A549 (cell line): ENCODE results near the gene AEBP1. TPM values are rescaled to one million over a fixed set of nuclear protein-coding genes. Genes with fewer than 3 reads are reported as not detected.

ENCODE experiments used
- ATAC-seq, 2 experiments: fragments of 200-7000 bp in 1 of 2; fragments of >200 bp in 1 of 2; cut with Nextera tagmentation in 1 of 2; cut with Tn5 transposase in 1 of 2; 3 replicates each; pipeline versions ENCODE4 v1.8.0 to v1.9.1; 2018 to 2020; ENCODE audit warnings: mild to moderate bottlenecking in 1 of 2, moderate library complexity in 1 of 2
- CTCF ChIA-PET: fragments of 300-600 bp; sonication (Branson Sonifier 250); formaldehyde crosslinking; extraction: SDS; loops from one replicate; lab custom pipeline; 2021; ENCODE audit warnings: antibody characterized with exemption, inconsistent platforms; lab: Yijun Ruan, JAX
- POLR2A ChIA-PET: fragments of 350-600 bp; formaldehyde crosslinking; extraction: SDS; loops from one replicate; lab custom pipeline; 2021; ENCODE audit warnings: antibody characterized with exemption, inconsistent platforms; lab: Yijun Ruan, JAX
- DNase-seq, 2 experiments: peaks; one replicate each; pipeline versions ENCODE4 v3.0.0 to v3.0.0-alpha.2; 2011 to 2016; ENCODE audit warnings: low read depth in 1 of 2, low spot score in 1 of 2
- FAIRE-seq: peaks from 2 replicates; lab custom pipeline; 2011; peaks lifted over from hg19 to GRCh38; lab: Jason Lieb, UNC
- H3K27ac ChIP-seq, 2 experiments: fragments of >200 bp; sonication (Bioruptor Twin); formaldehyde crosslinking; 3 replicates each; pipeline ENCODE4 v1.5.1; 2016 to 2017
- H3K4me1 ChIP-seq: fragments of >200 bp; sonication (Bioruptor Twin); formaldehyde crosslinking; 3 replicates; pipeline ENCODE4 v1.6.1; 2016
- H3K4me2 ChIP-seq: fragments of >200 bp; sonication (Bioruptor Twin); formaldehyde crosslinking; 3 replicates; pipeline ENCODE4 v1.6.1; 2016
- H3K4me3 ChIP-seq: fragments of >200 bp; sonication (Bioruptor Twin); formaldehyde crosslinking; 3 replicates; pipeline ENCODE4 v1.5.1; 2016
- H3K9me3 ChIP-seq: fragments of >200 bp; sonication (Bioruptor Twin); formaldehyde crosslinking; 3 replicates; pipeline ENCODE4 v1.6.1; 2016
- BHLHE40 ChIP-seq: IDR thresholded peaks from 2 replicates; pipeline ENCODE4 v1.6.1; 2012; ENCODE audit warnings: low read depth, low read length, inconsistent platforms
- CBX8 ChIP-seq: fragments of 200-600 bp; sonication (generic); IDR thresholded peaks from 2 replicates; pipeline ENCODE4 v1.6.1; 2016
- CHD2 ChIP-seq: fragments of 150-350 bp; IDR thresholded peaks from 2 replicates; pipeline ENCODE4 v1.6.1; 2014; ENCODE audit warnings: low read length; ENCODE audit not compliant: partially characterized antibody
- CHD4 ChIP-seq: fragments of 200-600 bp; sonication (generic); IDR thresholded peaks from 2 replicates; pipeline ENCODE4 v1.6.1; 2016; ENCODE audit warnings: antibody characterized with exemption, mild to moderate bottlenecking, borderline replicate concordance
- EHF ChIP-seq: fragments of 250-450 bp; sonication (Bioruptor Pico); IDR thresholded peaks from 2 replicates; pipeline ENCODE4 v1.5.0; 2020; ENCODE audit warnings: mild to moderate bottlenecking
- EHMT2 ChIP-seq: fragments of 200-600 bp; sonication (generic); IDR thresholded peaks from 2 replicates; pipeline ENCODE4 v1.6.1; 2016; ENCODE audit warnings: antibody characterized with exemption, low read depth, mild to moderate bottlenecking, moderate library complexity
- ESRRA ChIP-seq: fragments of 150-350 bp; IDR thresholded peaks from 2 replicates; pipeline ENCODE4 v1.6.1; 2014; ENCODE audit warnings: mild to moderate bottlenecking, low read length, borderline replicate concordance
- FOSB ChIP-seq: fragments of 250-450 bp; sonication (Bioruptor Pico); IDR thresholded peaks from 2 replicates; pipeline ENCODE4 v1.5.0; 2020; ENCODE audit warnings: mild to moderate bottlenecking, moderate library complexity
- HOXB13 ChIP-seq: fragments of 250-450 bp; sonication (Bioruptor Pico); IDR thresholded peaks from 2 replicates; pipeline ENCODE4 v1.5.0; 2020; ENCODE audit warnings: low read depth, mild to moderate bottlenecking, moderate library complexity
- HOXB5 ChIP-seq: fragments of 250-450 bp; sonication (Bioruptor Pico); IDR thresholded peaks from 2 replicates; pipeline ENCODE4 v1.5.0; 2020; ENCODE audit warnings: mild to moderate bottlenecking, moderate library complexity
- KDM1A ChIP-seq: fragments of 200-600 bp; sonication (generic); IDR thresholded peaks from 2 replicates; pipeline ENCODE4 v1.6.1; 2016; ENCODE audit warnings: low read depth, mild to moderate bottlenecking
- MYC ChIP-seq: IDR thresholded peaks from 2 replicates; pipeline ENCODE4 v1.6.1; 2012; ENCODE audit warnings: mild to moderate bottlenecking, inconsistent platforms, low read length, improper control_type of control experiment, borderline replicate concordance
- NFE2L2 ChIP-seq: fragments of 150-350 bp; conservative IDR thresholded peaks from 2 replicates; pipeline ENCODE4 v1.6.1; 2014; ENCODE audit warnings: low read length
- PHF8 ChIP-seq: fragments of 200-600 bp; sonication (generic); IDR thresholded peaks from 2 replicates; pipeline ENCODE4 v1.6.1; 2016; ENCODE audit warnings: low read depth, mild to moderate bottlenecking, antibody characterized with exemption, moderate library complexity, borderline replicate concordance
- POLR2A ChIP-seq: IDR thresholded peaks from 2 replicates; pipeline ENCODE4 v1.6.1; 2012; ENCODE audit warnings: mild to moderate bottlenecking, low read length
- RAD21 ChIP-seq, 2 experiments: fragments of >200 bp in 1 of 2; sonication (Bioruptor Twin) in 1 of 2; formaldehyde crosslinking in 1 of 2; IDR thresholded peaks in 1 of 2; conservative IDR thresholded peaks in 1 of 2; 2 replicates in 1 of 2; 3 replicates in 1 of 2; pipeline ENCODE4 v1.6.1; 2012 to 2018; ENCODE audit warnings: inconsistent platforms in 1 of 2
- RARB ChIP-seq: fragments of 250-450 bp; sonication (Bioruptor Pico); IDR thresholded peaks from 2 replicates; pipeline ENCODE4 v1.8.0; 2021; ENCODE audit warnings: mild to moderate bottlenecking, moderate library complexity
- RCOR1 ChIP-seq: fragments of 150-350 bp; IDR thresholded peaks from 2 replicates; pipeline ENCODE4 v1.6.1; 2014; ENCODE audit warnings: antibody characterized with exemption, low read length, low read depth
- RFX5 ChIP-seq: fragments of 450-650 bp; IDR thresholded peaks from 2 replicates; pipeline ENCODE4 v1.7.1; 2014; ENCODE audit warnings: antibody characterized with exemption, mild to moderate bottlenecking, moderate library complexity
- SREBF2 ChIP-seq: fragments of 450-650 bp; IDR thresholded peaks from 2 replicates; pipeline ENCODE4 v1.6.1; 2014; ENCODE audit warnings: mild to moderate bottlenecking, moderate library complexity
- ZNF302 ChIP-seq: fragments of 250-450 bp; sonication (Bioruptor Pico); IDR thresholded peaks from 2 replicates; pipeline ENCODE4 v1.9.0; 2021; ENCODE audit warnings: inconsistent platforms, mild to moderate bottlenecking, moderate library complexity
- ZSCAN20 ChIP-seq: fragments of 250-450 bp; sonication (Bioruptor Pico); IDR thresholded peaks from 2 replicates; pipeline ENCODE4 v1.8.0; 2022; ENCODE audit warnings: mild to moderate bottlenecking, moderate library complexity
- WGBS: methylation state at CpG from one replicate; pipeline ENCODE4 v1.1.6; 2017; ENCODE audit errors: missing lambda C conversion rate; 5-methylcytosine and 5-hydroxymethylcytosine counted together
- polyA plus RNA-seq, 4 experiments: library from polyadenylated mRNA; depleted of rRNA in 3 of 4; stranded (reverse); fragments of >200 nt; fragmentation: RNase III in 1 of 4; extraction: RNeasy Plus Mini Kit Qiagen cat#74134 plus additional on column Dnase treatment in 1 of 4; gene quantifications; 2 replicates in 3 of 4; 3 replicates in 1 of 4; pipeline ENCODE4 v1.2.3, GENCODE V29; 2011 to 2017
- TF ChIP-seq, protein P1 (sequence below): fragments of >200 bp; sonication (Bioruptor Twin); formaldehyde crosslinking; IDR thresholded peaks from 3 replicates; pipeline ENCODE4 v1.6.1; 2016
- TF ChIP-seq, protein P2 (sequence below): IDR thresholded peaks from 2 replicates; pipeline ENCODE4 v1.6.1; 2012; ENCODE audit warnings: low read depth, borderline replicate concordance
- TF ChIP-seq, protein P3 (sequence below): fragments of 450-650 bp; IDR thresholded peaks from 2 replicates; pipeline ENCODE4 v1.6.1; 2014; ENCODE audit warnings: antibody characterized with exemption
- TF ChIP-seq, protein P4 (sequence below): fragments of 250-450 bp; sonication (Bioruptor Pico); IDR thresholded peaks from 2 replicates; pipeline ENCODE4 v1.5.0; 2021; ENCODE audit warnings: mild to moderate bottlenecking, moderate library complexity, borderline replicate concordance

AEBP1 gene
- polyA plus RNA-seq, 2 of the 4 experiments (the other 2 are of a cell fraction) = not detected

DNA sequence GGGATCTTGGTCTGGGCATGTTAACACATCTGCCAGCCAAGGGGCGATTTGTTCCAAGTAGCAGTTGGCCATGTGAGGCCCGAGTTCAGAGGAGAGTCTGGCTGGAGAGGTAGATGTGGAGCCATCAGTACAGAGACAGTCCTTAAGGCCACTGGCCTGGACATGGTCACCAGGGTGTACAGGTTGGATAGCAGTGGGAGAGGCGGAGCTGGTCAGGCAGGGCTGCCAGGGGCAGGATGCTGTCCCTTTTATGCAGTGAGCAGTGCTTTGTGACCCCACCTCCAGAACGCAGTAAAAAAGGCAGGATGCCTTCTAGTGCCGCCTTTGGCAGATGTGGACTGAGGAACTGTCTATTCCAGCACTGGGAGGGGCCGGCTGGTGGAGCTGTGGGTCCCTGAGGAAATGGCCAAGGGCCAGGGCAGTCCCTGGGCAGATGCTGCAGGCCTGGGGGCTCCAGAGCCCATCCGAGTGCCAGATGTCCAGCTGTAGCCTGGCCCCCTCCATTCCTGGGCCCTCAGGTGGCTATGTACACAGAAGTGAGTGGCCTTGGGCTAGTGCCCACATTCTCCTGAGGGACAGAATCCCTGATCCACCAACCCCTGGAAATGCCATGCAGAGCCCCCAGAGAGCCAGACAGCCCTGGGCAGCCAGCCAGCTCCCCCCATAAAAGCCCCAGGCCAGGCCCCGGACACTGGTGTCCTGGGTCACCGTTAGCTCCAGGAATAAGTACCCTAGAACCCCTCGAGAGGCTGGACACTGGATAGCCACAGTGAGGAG is 54.1 kb downstream of the AEBP1 start (continued):
- TF ChIP-seq CBX8 = no peak
- TF ChIP-seq HOXB13 (CRISPR knock-in tag) = no peak
- no peak for TF ChIP-seq MYC

DNA sequence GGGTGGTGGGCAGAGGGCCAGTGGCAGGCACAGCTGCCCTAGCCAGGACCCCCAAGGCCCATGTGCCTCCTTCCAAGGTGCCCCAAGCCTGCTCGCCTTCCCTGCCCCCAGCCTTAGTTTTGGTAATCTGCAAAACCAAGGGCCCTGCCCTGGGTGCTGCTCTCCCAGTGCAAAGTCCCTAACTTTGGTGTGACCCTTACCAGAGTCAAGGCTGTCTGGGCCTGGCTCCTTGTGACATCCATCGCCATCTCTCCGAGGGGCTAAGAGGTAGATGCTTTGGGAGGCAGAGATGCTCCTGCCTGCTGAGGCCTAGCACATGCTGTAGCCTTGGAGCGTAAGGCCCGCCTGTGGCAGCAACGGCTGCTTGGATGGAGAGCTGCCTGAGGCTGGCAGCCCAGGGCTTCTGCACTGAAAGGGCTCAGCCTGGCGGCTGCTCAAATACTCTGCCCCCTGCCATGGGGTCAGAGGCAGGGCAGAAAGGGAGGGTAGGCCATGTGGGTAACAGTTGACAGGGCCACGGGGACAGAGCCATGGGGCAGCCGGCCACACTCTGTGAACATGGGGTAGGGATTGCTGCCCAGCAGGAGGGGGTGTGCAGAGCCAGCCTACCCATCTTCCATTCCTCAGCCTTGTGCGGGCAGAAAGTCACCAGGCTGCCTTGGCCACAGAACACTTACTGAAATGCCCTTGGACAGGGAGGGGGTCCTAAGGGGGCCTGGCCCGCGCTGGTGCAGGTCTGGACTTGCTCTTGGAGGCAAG is 54.9 kb downstream of the AEBP1 start:
- Histone ChIP-seq H3K4me3 (no peak overlapping the region), H3K9me3 (no peaks in the 10 kb centered on the region), H3K4me2 (no peak overlapping the region), H3K27ac (no peak overlapping the region), H3K4me1 (no peaks in the 10 kb centered on the region)
- 78% methylated on average over 10 of the region's 12 CpGs for WGBS
- no peak for ATAC-seq
- CTCF ChIA-PET = interaction anchor here (0.7 kb wide), 1 partner anchor 12 kb away, joined by 3 read pairs; no protein-coding TSS in a partner anchor
- POLR2A ChIA-PET = no interaction called here
- FAIRE-seq = no peak
- TF ChIP-seq SREBF2 (no peak), NFE2L2 (no peak), HOXB13 (CRISPR knock-in tag) (no peak), HOXB5 (CRISPR knock-in tag) (no peak), ZNF302 (no peak), RFX5 (no peak), ZSCAN20 (CRISPR knock-in tag) (no peak), BHLHE40 (no peak)
- DNase-seq = no peak

DNA sequence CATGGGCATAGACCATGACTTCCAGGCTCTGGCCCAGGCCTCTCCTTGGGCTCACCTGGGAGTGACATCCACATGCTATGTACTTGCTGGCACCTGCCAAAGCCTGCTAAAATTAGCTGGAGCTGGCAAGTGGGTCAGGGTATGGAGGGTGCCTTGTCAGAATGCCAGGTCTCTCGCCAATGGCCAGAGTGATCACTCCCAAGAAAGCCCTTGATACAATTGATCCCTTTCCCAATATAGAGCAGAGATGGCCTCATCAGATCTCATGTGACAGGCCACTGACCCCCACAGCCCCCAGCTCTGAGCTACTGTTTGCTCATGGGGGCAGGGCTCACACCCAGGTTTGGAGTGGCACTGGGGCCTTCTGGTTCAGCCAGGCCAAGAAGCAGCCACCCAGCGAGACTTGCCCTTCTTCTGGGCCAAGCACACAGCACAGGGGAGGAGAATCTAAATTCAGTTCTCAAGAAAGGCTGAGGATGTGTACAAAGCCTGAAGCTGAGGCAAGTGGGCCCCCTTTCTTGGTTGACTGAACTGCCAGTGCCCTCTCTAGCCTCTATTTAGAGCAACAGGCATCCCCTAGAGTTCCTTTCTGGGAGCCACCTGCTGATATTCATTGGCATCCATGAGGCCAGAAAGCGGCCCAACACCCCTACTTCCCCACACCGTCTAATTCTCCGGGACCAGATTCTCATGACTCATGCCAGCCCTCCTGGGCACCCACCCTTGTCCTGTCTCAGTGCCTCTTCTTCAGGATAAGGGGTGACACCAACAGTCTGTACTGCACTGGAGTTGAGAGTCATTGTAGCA is 55.9 kb downstream of the AEBP1 start:
- TF ChIP-seq ESRRA (no peak), KDM1A (no peak), HOXB13 (CRISPR knock-in tag) (no peak), RARB (CRISPR knock-in tag) (no peak), CHD2 (no peak), FOSB (no peak)
- TF ChIP-seq, protein P1, sequence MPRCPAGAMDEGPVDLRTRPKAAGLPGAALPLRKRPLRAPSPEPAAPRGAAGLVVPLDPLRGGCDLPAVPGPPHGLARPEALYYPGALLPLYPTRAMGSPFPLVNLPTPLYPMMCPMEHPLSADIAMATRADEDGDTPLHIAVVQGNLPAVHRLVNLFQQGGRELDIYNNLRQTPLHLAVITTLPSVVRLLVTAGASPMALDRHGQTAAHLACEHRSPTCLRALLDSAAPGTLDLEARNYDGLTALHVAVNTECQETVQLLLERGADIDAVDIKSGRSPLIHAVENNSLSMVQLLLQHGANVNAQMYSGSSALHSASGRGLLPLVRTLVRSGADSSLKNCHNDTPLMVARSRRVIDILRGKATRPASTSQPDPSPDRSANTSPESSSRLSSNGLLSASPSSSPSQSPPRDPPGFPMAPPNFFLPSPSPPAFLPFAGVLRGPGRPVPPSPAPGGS = no peak
- TF ChIP-seq, all 56 proteins: peak for 0
- CTCF ChIA-PET = no interaction called here
- POLR2A ChIA-PET = no interaction called here
- H3K4me3 ChIP-seq = no peak overlapping the region
- no peak for ATAC-seq
- no peak overlapping the region for H3K27ac ChIP-seq
- no peaks in the 10 kb centered on the region for H3K9me3 ChIP-seq
- no peak for DNase-seq
- FAIRE-seq = no peak
- H3K4me1 ChIP-seq = no peaks in the 10 kb centered on the region
- H3K4me2 ChIP-seq = no peak overlapping the region
- whole genome bisulfite sequencing = 65% methylated on average over 5 of the region's 5 CpGs

DNA sequence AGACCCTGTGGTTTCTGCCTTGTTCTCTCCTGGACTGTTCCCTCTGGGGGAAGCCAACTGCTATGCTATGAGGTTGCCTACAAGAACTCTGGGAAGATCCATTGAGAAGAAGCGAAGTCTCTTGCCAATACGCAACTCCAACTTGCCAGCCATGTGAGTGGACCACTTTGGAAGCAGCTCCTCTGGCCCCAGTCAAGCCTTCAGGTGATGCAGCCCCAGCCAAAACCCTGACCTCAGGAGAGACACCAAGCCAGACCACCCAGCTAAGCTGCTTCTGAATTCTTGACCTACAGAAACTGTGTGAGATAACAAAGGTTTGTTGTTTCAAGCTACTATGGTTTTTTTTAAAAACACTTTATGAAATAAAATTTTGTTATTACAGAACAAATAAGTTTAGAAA is 57.2 kb downstream of the AEBP1 start:
- CTCF ChIA-PET = no interaction called here
- FAIRE-seq (no peak), ATAC-seq (no peak), DNase-seq (no peak)
- TF ChIP-seq EHF (CRISPR knock-in tag) (no peak), PHF8 (no peak), RAD21 (conservative IDR thresholded peaks at IDR 0.05 in 1 of 2, IDR thresholded peaks at IDR 0.05 in 1 of 2) (no peak), EHMT2 (no peak), CHD4 (no peak), RCOR1 (no peak), POLR2A (no peak)
- TF ChIP-seq, protein P2, sequence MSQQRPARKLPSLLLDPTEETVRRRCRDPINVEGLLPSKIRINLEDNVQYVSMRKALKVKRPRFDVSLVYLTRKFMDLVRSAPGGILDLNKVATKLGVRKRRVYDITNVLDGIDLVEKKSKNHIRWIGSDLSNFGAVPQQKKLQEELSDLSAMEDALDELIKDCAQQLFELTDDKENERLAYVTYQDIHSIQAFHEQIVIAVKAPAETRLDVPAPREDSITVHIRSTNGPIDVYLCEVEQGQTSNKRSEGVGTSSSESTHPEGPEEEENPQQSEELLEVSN = no peak
- TF ChIP-seq, protein P3, sequence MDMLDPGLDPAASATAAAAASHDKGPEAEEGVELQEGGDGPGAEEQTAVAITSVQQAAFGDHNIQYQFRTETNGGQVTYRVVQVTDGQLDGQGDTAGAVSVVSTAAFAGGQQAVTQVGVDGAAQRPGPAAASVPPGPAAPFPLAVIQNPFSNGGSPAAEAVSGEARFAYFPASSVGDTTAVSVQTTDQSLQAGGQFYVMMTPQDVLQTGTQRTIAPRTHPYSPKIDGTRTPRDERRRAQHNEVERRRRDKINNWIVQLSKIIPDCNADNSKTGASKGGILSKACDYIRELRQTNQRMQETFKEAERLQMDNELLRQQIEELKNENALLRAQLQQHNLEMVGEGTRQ = no peak
- TF ChIP-seq, protein P4, sequence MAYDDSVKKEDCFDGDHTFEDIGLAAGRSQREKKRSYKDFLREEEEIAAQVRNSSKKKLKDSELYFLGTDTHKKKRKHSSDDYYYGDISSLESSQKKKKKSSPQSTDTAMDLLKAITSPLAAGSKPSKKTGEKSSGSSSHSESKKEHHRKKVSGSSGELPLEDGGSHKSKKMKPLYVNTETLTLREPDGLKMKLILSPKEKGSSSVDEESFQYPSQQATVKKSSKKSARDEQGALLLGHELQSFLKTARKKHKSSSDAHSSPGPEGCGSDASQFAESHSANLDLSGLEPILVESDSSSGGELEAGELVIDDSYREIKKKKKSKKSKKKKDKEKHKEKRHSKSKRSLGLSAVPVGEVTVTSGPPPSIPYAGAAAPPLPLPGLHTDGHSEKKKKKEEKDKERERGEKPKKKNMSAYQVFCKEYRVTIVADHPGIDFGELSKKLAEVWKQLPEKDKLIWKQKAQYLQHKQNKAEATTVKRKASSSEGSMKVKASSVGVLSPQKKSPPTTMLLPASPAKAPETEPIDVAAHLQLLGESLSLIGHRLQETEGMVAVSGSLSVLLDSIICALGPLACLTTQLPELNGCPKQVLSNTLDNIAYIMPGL = no peak
- no peaks in the 10 kb centered on the region for H3K9me3 ChIP-seq
- H3K4me3 ChIP-seq = no peak overlapping the region
- no peak overlapping the region for H3K27ac ChIP-seq
- POLR2A ChIA-PET = no interaction called here
- H3K4me1 ChIP-seq = no peaks in the 10 kb centered on the region
- H3K4me2 ChIP-seq = no peak overlapping the region
- WGBS = 80% methylated on average over 2 of the region's 2 CpGs
